GM18861 (cell line): Measurements from ENCODE around the gene PLXNB3.
"Not testable (repeated sequence)": the region's sequence is repeated elsewhere in the genome, so short reads cannot be mapped to it uniquely, and the experiment has no call there.

Source experiments
- ATAC-seq: cut with Tn5 transposase; IDR thresholded peaks from one replicate; pipeline ENCODE4 v1.9.1; 2021; ENCODE audit not compliant: unreplicated experiment

Gene PLXNB3

GRCh38 chrX:153763989-153764755, at the start of gene PLXNB3:
PLXNB3 (plus strand) TSS chrX:153764249; CDS start chrX:153765536, 1,287 bp downstream.
- ATAC-seq, result peak; percentile 45

- ATAC-seq, result no peak
Observed at GRCh38 chrX:153714256-153714655, 49.8 kb upstream of the PLXNB3 start.

- ATAC-seq, result no peak
Observed at GRCh38 chrX:153717445-153717844, 46.6 kb upstream of the PLXNB3 start.

- no peak for ATAC-seq
Observed at GRCh38 chrX:153719238-153719637, 44.8 kb upstream of the PLXNB3 start.

GRCh38 chrX:153719701-153720100, 44.3 kb upstream of the PLXNB3 start:
- no peak for ATAC-seq

GRCh38 chrX:153722704-153723350, 41.2 kb upstream of the PLXNB3 start:
- no peak for ATAC-seq

GRCh38 chrX:153723351-153724251, 40.4 kb upstream of the PLXNB3 start:
- ATAC-seq, result peak; percentile 17

- ATAC-seq, result peak; percentile 47
Observed at GRCh38 chrX:153724252-153725038, 39.6 kb upstream of the PLXNB3 start, which contains the start of the genes ABCD1 and BCAP31. ABCD1 (plus strand) TSS chrX:153724856; CDS start chrX:153725267, 411 bp downstream. BCAP31 (minus strand) TSS chrX:153724387; CDS start chrX:153723244, 1,143 bp downstream.

- ATAC-seq, result peak; percentile 3
Observed at GRCh38 chrX:153725039-153725831, 38.8 kb upstream of the PLXNB3 start.

- no peak for ATAC-seq
Observed at GRCh38 chrX:153725832-153726285, 38.2 kb upstream of the PLXNB3 start.

- ATAC-seq, result peak; percentile 36
Observed at GRCh38 chrX:153726286-153727122, 37.5 kb upstream of the PLXNB3 start.

- no peak for ATAC-seq
Observed at GRCh38 chrX:153727123-153727931, 36.7 kb upstream of the PLXNB3 start.

- ATAC-seq, result no peak
Observed at GRCh38 chrX:153728095-153728494, 36.0 kb upstream of the PLXNB3 start.

- ATAC-seq, result no peak
Observed at GRCh38 chrX:153728951-153729631, 35.0 kb upstream of the PLXNB3 start.

GRCh38 chrX:153730115-153730514, 33.9 kb upstream of the PLXNB3 start:
- not testable (repeated sequence) for ATAC-seq

- no peak for ATAC-seq
Observed at GRCh38 chrX:153731117-153731844, 32.8 kb upstream of the PLXNB3 start.

- ATAC-seq, result no peak
Observed at GRCh38 chrX:153731845-153732215, 32.2 kb upstream of the PLXNB3 start.
